Endothelial cell (in vitro differentiated cells): Measurements from ENCODE around the gene CCSAP. TPM values are rescaled to one million over a fixed set of nuclear protein-coding genes. Genes with fewer than 3 reads are reported as not detected.

ENCODE experiments used
- DNase-seq: peaks from one replicate; pipeline ENCODE4 v3.0.0; 2021; ENCODE audit warnings: low spot score
- H3K27ac Mint-ChIP-seq: one replicate; pipeline ENCODE4 v1.8.0; 2021; ENCODE audit warnings: mixed read lengths, inconsistent platforms; ENCODE audit not compliant: unreplicated experiment
- H3K27me3 Mint-ChIP-seq: one replicate; pipeline ENCODE4 v1.8.0; 2021; ENCODE audit warnings: mild to moderate bottlenecking, moderate library complexity, mixed read lengths, inconsistent platforms; ENCODE audit not compliant: unreplicated experiment
- H3K36me3 Mint-ChIP-seq: one replicate; pipeline ENCODE4 v1.8.0; 2021; ENCODE audit warnings: mild to moderate bottlenecking, low read depth, mixed read lengths, inconsistent platforms; ENCODE audit not compliant: unreplicated experiment
- H3K4me1 Mint-ChIP-seq: one replicate; pipeline ENCODE4 v1.8.0; 2021; ENCODE audit warnings: mild to moderate bottlenecking, mixed read lengths, inconsistent platforms; ENCODE audit not compliant: unreplicated experiment
- H3K4me3 Mint-ChIP-seq: one replicate; pipeline ENCODE4 v1.8.0; 2021; ENCODE audit warnings: mild to moderate bottlenecking, mixed read lengths, inconsistent platforms; ENCODE audit not compliant: unreplicated experiment
- H3K9me3 Mint-ChIP-seq: one replicate; pipeline ENCODE4 v1.8.0; 2021; ENCODE audit warnings: mixed read lengths, inconsistent platforms; ENCODE audit not compliant: unreplicated experiment
- total RNA-seq: library from RNA; stranded (reverse); fragmentation: NEBNext Ultra II Directional; extraction: Animal tissue kit (Norgen Biotek cat#: 25700); gene quantifications from one replicate; pipeline ENCODE4 v1.2.1, GENCODE V29; 2021; ENCODE audit not compliant: unreplicated experiment
- TF ChIP-seq, protein P1 (sequence below): fragments of 200-600 bp; sonication (generic); IDR thresholded peaks from one replicate; pipeline ENCODE4 v1.5.0; 2021; ENCODE audit warnings: antibody characterized with exemption; ENCODE audit not compliant: unreplicated experiment

The CCSAP gene
- total RNA-seq, 1 donor from 2014 or later: 6.7 TPM

DNA sequence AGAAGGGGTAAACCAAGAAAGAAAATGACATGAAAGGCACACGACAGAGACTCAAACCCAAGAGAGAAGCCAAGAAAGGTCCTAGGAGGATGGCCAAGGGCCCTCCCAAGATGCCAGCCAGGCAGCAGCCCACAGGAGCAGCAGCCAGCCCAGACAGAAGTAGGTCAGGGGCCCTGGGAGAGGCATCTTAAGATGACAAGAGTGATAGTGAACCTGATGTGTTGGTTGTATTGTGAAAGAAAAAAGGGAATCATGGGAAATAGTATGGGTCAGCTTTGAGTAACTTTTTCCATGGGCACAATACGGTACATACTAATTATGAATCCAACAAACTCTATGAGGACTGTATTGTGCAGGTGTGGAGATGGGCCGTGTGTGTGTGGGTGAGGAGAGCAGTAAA lies 3.3 kb downstream of the CCSAP start:
- Mint-ChIP-seq H3K27me3 (peaks cover 16% of the 10 kb centered on the region), H3K4me3 (no peak overlapping the region)
- TF ChIP-seq, protein P1, sequence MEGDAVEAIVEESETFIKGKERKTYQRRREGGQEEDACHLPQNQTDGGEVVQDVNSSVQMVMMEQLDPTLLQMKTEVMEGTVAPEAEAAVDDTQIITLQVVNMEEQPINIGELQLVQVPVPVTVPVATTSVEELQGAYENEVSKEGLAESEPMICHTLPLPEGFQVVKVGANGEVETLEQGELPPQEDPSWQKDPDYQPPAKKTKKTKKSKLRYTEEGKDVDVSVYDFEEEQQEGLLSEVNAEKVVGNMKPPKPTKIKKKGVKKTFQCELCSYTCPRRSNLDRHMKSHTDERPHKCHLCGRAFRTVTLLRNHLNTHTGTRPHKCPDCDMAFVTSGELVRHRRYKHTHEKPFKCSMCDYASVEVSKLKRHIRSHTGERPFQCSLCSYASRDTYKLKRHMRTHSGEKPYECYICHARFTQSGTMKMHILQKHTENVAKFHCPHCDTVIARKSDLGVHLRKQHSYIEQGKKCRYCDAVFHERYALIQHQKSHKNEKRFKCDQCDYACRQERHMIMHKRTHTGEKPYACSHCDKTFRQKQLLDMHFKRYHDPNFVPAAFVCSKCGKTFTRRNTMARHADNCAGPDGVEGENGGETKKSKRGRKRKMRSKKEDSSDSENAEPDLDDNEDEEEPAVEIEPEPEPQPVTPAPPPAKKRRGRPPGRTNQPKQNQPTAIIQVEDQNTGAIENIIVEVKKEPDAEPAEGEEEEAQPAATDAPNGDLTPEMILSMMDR: no peak

DNA sequence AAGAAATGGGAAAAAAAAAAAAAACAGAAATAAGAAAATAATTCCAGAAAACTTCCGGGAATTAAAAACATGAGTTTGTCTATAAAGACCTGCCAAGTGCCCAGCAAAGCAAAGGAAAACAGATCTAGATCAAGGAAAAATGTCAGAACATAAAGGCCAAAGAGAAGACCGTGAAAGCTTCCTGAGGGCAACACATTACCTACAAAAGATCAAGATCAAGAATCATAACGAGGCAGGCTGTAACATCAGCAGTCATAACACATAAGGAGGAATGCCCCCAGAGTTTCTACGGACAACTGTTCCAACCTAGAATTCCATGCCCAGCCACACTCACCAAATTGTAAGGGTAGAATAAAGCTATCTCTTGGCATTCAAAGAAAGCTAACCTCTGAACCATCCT lies 3.8 kb downstream of the CCSAP start:
- no peak overlapping the region for H3K4me3 Mint-ChIP-seq
- H3K36me3 Mint-ChIP-seq: peaks cover 9% of the 10 kb centered on the region
- no peaks in the 10 kb centered on the region for H3K9me3 Mint-ChIP-seq
- H3K27me3 Mint-ChIP-seq: peaks cover 13% of the 10 kb centered on the region
- TF ChIP-seq, protein P1: no peak
- no peak for DNase-seq
- H3K27ac Mint-ChIP-seq: no peak overlapping the region
- H3K4me1 Mint-ChIP-seq: peaks cover 44% of the 10 kb centered on the region

More for the DNA sequence above, 3.3 kb downstream of the CCSAP start:
- Mint-ChIP-seq H3K36me3 (peaks cover 6% of the 10 kb centered on the region), H3K4me1 (peaks cover 44% of the 10 kb centered on the region), H3K9me3 (no peaks in the 10 kb centered on the region), H3K27ac (no peak overlapping the region)
- DNase-seq: no peak

DNA sequence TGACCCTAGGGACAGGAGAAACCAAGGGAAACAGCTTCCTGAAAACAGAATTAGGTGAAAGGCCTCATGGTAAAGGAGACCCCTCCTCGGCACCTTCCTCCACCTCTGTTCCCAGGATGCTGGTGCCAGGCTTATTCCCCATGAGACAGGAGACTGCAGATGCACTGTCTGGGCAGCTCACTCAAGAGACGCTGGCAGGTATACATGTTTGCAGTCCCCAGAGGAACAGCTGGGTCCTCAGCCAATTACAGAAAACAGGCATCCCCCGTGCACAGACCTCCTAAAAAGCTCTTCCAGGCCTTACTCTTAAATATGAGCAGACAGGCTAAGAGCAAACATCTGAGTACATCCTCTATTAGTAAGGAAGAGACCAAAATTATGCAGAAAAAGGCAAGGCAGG lies 6.5 kb downstream of the CCSAP start:
- TF ChIP-seq, protein P1: no peak
- Mint-ChIP-seq H3K36me3 (peaks cover 4% of the 10 kb centered on the region), H3K27ac (no peak overlapping the region), H3K4me3 (no peak overlapping the region), H3K9me3 (no peaks in the 10 kb centered on the region), H3K27me3 (peaks cover 2% of the 10 kb centered on the region), H3K4me1 (peaks cover 35% of the 10 kb centered on the region)
- no peak for DNase-seq

DNA sequence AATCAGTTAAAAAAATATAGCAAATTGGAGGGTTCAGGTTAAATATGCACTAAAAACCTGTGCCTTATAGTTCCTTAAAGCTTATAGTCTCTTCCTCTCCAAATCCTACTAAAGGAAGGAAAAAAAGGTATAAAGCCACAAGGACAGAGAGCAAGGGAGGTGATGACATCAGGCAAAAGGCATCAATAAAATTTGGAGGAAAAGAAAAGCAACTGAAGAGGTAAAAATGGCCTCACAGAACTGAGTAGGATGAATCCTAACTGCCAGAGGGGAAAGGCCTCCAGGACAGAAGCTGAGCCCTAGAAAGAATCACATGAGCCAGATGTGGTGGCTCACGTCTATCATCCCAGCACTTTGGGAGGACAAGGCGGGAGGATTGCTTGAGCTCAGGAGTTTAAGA lies 8.1 kb downstream of the CCSAP start:
- H3K9me3 Mint-ChIP-seq: no peaks in the 10 kb centered on the region
- TF ChIP-seq, protein P1: no peak
- DNase-seq: no peak
- no peak overlapping the region for H3K4me3 Mint-ChIP-seq
- H3K27me3 Mint-ChIP-seq: peaks cover 3% of the 10 kb centered on the region
- H3K36me3 Mint-ChIP-seq: peaks cover 4% of the 10 kb centered on the region
- no peak overlapping the region for H3K27ac Mint-ChIP-seq
- H3K4me1 Mint-ChIP-seq: peaks cover 27% of the 10 kb centered on the region

DNA sequence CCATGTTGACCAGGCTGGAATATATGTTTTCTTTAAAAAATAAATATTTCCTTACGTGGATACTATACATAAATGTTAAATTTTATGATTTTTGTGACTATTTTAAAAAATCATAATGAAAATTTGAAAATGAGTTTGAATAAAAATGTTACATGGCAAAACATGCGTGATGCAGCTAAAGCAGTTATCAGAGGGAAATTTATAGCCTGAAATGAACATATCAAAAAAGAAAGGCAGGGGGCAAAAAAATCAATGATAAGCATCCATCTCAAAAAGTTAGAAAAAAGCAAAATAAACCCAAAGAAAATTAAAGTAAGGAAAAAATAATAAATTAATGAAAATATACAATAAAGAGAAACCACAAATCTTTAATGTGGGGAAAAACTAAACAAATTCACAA lies 8.6 kb downstream of the CCSAP start:
- H3K9me3 Mint-ChIP-seq: no peaks in the 10 kb centered on the region
- peaks cover 4% of the 10 kb centered on the region for H3K36me3 Mint-ChIP-seq

More for the DNA sequence above, 8.6 kb downstream of the CCSAP start:
- Mint-ChIP-seq H3K27me3 (peaks cover 4% of the 10 kb centered on the region), H3K4me3 (no peak overlapping the region), H3K4me1 (peaks cover 23% of the 10 kb centered on the region), H3K27ac (no peak overlapping the region)
- no peak for DNase-seq
- TF ChIP-seq, protein P1: no peak
